GM19035 (cell line): ENCODE results near the gene ENKD1.

Experiments
- ATAC-seq: cut with Tn5 transposase; IDR thresholded peaks from one replicate; pipeline ENCODE4 v1.9.1; 2021; ENCODE audit not compliant: unreplicated experiment

ENKD1 gene

GRCh38 chr16:67651847-67652246 is 14.7 kb downstream of the ENKD1 start:
- no peak for ATAC-seq

DNA sequence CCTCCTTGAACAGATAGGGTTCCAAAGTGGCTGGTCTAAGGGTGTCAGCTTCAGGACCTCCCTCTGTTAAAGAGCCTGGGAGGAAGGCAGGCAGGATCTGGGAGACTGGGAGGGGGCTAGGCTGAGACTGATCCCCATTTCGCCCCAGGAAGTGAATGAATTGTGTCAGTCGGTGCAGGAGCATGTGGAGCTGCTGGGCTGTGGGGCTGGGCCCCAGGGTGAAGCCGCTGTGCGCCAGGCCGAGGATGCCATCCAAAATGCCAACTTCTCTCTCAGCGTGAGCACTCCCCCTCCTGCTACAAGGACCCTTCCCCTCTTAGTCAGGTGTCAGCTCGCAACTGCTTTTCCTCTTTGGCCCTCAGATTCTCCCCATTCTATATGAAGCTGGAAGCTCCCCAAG is 15.5 kb downstream of the ENKD1 start:
- ATAC-seq: no peak

GRCh38 chr16:67650023-67650422 is 16.5 kb downstream of the ENKD1 start:
- no peak for ATAC-seq

DNA sequence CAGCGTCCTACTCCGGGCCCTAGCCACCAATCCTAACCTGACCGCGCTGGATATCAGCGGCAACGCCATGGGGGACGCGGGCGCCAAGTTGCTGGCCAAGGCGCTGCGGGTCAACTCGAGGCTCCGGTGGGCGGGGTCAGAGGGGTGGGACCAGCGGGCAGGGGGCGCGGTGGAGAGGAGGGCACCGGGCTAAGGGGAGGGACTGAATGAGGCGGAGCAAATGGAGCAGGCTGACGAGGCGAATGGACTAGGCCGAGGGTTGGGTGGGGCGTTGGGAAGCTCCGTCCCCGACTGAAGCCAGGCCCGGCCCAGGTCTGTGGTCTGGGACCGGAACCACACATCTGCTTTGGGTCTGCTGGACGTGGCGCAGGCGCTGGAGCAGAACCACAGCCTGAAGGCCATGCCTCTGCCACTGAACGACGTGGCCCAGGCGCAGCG is 17.0 kb downstream of the ENKD1 start:
- ATAC-seq: no peak

DNA sequence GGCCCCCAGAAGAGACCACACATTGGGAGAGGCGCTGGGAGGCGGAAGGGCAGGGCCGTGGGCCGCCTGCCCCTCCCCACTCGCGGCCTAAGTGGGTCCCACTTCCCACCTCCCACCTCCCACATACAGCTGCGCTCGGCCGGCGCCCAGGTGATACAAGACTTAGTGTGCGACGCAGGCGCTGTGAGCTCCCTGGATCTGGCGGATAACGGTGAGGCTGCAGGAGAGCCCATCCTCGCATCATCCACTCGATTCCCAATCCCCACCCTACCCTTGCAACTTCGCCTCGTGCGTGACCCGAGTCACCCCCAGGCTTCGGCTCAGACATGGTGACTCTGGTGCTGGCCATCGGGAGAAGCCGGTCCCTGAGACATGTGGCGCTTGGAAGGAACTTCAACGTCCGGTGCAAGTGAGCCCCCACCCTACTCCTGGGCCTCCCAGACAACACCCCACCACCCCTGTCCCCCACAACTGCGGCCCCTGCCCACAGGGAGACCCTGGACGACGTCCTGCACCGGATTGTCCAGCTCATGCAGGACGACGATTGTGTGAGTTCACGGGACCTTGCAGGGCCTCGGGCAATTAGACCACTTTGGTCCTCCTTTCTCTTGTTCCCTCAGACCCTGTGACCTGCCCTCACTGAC is 17.7 kb downstream of the ENKD1 start:
- no peak for ATAC-seq

- ATAC-seq: no peak
Observed at GRCh38 chr16:67648088-67648763, 18.3 kb downstream of the ENKD1 start.

DNA sequence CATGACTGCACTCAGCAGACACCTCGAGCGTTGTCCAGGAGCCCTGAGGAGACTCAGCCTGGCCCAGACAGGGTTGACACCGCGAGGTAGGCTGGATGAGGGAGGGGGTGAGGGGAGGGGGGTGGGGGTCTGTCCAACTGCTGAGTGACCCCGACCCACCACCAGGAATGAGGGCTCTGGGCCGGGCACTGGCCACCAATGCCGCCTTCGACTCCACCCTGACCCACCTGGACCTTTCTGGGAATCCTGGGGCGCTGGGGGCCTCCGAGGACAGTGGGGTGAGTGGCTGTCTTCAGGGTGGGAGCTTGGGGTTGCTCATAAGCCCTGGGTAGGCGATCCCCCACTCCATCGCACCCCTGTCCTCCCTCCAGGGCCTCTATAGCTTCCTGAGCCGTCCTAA is 18.9 kb downstream of the ENKD1 start:
- ATAC-seq: no peak

- ATAC-seq: no peak
Observed at GRCh38 chr16:67647111-67647651, 19.4 kb downstream of the ENKD1 start.

DNA sequence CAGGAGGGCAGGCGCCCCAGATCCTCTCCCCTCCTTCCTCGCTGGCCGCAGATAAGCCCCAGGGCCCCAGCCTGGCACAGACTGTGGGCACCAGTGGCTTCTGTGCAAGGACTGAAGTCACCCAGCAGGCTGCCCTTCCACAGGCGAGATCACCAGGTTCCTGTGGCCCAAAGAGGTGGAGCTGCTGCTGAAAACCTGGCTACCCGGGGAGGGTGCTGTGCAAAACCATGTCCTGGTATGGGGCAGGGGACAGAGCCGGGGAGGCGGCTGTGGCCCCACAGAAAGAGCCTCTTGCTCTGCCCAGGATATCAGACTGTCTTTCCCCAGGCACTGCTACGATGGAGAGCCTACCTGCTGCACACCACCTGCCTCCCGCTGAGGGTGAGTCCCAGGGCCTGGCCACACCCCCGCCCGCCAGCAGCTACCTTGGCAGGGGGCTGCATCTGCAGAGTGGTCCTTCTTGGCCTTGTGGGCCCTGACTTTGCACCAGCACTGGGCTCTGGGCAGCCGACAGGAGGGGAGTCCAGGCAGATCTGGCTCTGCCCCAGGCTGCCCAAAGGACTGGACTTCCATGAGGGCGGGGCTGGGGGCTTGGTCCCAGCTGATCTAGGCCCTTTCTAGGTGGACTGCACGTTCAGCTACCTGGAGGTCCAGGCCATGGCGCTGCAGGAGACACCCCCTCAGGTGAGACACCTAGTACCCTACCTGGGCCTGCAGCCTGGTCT is 21.0 kb downstream of the ENKD1 start:
- no peak for ATAC-seq

GRCh38 chr16:67644038-67644437 is 22.5 kb downstream of the ENKD1 start:
- no peak for ATAC-seq

- no peak for ATAC-seq
Observed at GRCh38 chr16:67641779-67642708, 24.5 kb downstream of the ENKD1 start.

DNA sequence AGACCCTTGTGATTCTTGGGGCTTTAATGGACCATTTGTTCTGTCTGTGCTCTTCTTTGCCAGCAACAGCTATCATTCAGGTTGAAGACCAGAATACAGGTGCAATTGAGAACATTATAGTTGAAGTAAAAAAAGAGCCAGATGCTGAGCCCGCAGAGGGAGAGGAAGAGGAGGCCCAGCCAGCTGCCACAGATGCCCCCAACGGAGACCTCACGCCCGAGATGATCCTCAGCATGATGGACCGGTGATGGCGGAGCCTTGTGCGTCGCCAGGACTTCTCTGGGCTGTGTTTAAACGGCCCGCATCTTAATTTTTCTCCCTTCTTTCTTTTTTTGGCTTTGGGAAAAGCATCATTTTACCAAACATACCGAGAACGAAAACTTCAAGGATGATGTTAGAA is 28.9 kb downstream of the ENKD1 start:
- ATAC-seq: no peak

DNA sequence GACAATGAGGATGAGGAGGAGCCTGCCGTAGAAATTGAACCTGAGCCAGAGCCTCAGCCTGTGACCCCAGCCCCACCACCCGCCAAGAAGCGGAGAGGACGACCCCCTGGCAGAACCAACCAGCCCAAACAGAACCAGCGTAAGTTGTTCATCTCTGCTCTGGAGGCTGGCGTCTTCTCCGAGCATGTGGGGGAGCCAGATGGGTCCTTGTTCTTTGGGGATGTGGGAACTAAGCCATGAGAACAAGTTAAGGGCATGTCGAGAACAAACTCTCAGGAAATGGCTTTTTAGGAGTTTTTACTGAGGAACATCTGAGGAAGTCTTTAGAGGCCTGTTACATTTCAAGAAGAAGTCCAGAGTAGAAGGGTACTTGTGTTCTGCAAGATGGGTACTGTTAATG is 29.8 kb downstream of the ENKD1 start:
- ATAC-seq: no peak

DNA sequence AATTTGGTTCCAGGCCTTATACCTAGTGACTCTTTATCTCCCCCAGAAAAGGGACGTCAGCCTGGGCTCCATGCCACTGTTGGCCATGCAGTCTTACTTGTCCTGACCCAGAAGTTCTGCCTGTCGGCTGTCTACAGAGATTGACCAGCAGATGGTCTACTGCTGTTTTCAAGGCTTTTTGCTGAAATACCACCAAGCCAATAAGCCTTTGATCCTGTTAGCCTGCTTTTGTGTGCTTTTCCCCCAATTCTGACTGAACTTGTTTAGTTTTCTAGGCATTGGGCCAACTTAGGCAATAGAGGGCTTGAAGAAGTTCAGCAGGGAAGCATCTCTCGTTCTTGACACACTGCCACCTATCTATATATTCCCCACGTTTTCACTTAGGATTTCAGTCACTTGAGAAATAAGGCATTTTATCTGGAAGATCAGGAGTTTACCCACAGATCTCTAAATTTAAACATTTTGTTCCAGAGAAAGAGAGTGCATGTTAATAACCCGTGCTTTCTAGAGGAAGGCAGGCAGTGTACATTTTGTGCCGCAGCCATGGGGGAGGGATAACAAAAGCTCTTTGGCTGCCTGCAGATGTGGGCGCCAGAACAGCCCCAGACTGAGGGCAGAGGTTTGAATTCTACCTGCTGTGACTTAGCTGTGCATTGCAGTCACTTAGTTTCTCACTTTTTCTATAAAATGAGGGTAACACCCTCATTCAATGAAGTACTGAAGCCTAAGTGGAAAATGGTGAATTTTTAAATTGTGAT is 34.0 kb downstream of the ENKD1 start:
- ATAC-seq: no peak

DNA sequence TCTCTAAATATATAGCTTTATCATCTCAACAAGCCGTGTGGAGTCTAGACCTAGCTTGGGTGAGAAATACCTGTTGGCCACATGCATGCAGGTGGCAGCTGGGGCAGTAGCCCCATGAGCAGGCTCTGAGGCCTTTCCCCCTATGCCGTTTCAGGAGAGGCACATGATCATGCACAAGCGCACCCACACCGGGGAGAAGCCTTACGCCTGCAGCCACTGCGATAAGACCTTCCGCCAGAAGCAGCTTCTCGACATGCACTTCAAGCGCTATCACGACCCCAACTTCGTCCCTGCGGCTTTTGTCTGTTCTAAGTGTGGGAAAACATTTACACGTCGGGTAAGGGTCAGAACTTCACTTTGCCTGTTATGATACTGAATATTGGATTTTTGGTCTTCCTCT is 38.3 kb downstream of the ENKD1 start:
- ATAC-seq: no peak

- no peak for ATAC-seq
Observed at GRCh38 chr16:67613808-67614207, 52.7 kb downstream of the ENKD1 start.
